HepG2 (cell line): ENCODE measurements around the gene GRK4. TPM values are rescaled to one million over a fixed set of nuclear protein-coding genes. Genes with fewer than 3 reads are reported as not detected.

ENCODE experiments used
- CC2D1A ChIP-seq: sonication (generic); formaldehyde crosslinking; IDR thresholded peaks from 2 replicates; pipeline ENCODE4 v1.8.1; 2023; ENCODE audit warnings: mild to moderate bottlenecking, missing genetic modification reagents
- CSRNP2 ChIP-seq: sonication (generic); formaldehyde crosslinking; conservative IDR thresholded peaks from 2 replicates; pipeline ENCODE4 v1.8.0; 2022; ENCODE audit warnings: low read depth, missing genetic modification reagents
- FOXA1 ChIP-seq, 2 experiments: fragments of 450-650 bp in 1 of 2; sonication (generic) in 1 of 2; formaldehyde crosslinking in 1 of 2; IDR thresholded peaks; 2 replicates each; pipeline versions ENCODE4 v1.4.0 to v1.6.1; 2016 to 2020; ENCODE audit warnings: missing genetic modification reagents in 1 of 2
- GPBP1L1 ChIP-seq: sonication (generic); formaldehyde crosslinking; IDR thresholded peaks from 2 replicates; pipeline ENCODE4 v1.5.0; 2020; ENCODE audit warnings: mild to moderate bottlenecking, missing genetic modification reagents
- IRF9 ChIP-seq: sonication (generic); formaldehyde crosslinking; IDR thresholded peaks from 2 replicates; pipeline ENCODE4 v1.8.0; 2022; ENCODE audit warnings: missing genetic modification reagents, mild to moderate bottlenecking, borderline replicate concordance
- MNT ChIP-seq: fragments of 450-650 bp; IDR thresholded peaks from 2 replicates; pipeline ENCODE4 v1.6.1; 2016
- MTERF4 ChIP-seq: sonication (generic); formaldehyde crosslinking; IDR thresholded peaks from 2 replicates; pipeline ENCODE4 v1.8.0; 2023; ENCODE audit warnings: mild to moderate bottlenecking, missing genetic modification reagents
- SP1 ChIP-seq, 2 experiments: fragments of 450-650 bp in 1 of 2; sonication (generic) in 1 of 2; formaldehyde crosslinking in 1 of 2; IDR thresholded peaks; 2 replicates each; pipeline versions ENCODE4 v1.4.0 to v1.6.1; 2016 to 2020; ENCODE audit warnings: missing genetic modification reagents in 1 of 2
- THRA ChIP-seq: sonication (generic); formaldehyde crosslinking; IDR thresholded peaks from 2 replicates; pipeline ENCODE4 v1.4.0; 2020; ENCODE audit warnings: missing genetic modification reagents, borderline replicate concordance
- UBTF ChIP-seq: sonication (generic); formaldehyde crosslinking; IDR thresholded peaks from 2 replicates; pipeline ENCODE4 v1.4.0; 2020; ENCODE audit warnings: mild to moderate bottlenecking, missing genetic modification reagents
- ZBTB7A ChIP-seq: sonication (generic); formaldehyde crosslinking; IDR thresholded peaks from 2 replicates; pipeline ENCODE4 v1.8.0; 2022; ENCODE audit warnings: mild to moderate bottlenecking, missing genetic modification reagents
- ZNF331 ChIP-seq: sonication (generic); formaldehyde crosslinking; IDR thresholded peaks from 2 replicates; pipeline ENCODE4 v1.4.0; 2020; ENCODE audit warnings: missing genetic modification reagents
- ZNF569 ChIP-seq: sonication (generic); formaldehyde crosslinking; IDR thresholded peaks from 2 replicates; pipeline ENCODE4 v1.5.0; 2020; ENCODE audit warnings: mild to moderate bottlenecking, missing genetic modification reagents, moderate library complexity, borderline replicate concordance
- ZNF740 ChIP-seq: sonication (generic); formaldehyde crosslinking; IDR thresholded peaks from 2 replicates; pipeline ENCODE4 v1.4.0; 2020; ENCODE audit warnings: missing genetic modification reagents
- ZNF781 ChIP-seq: sonication (generic); formaldehyde crosslinking; IDR thresholded peaks from 2 replicates; pipeline ENCODE4 v1.5.1; 2020; ENCODE audit warnings: borderline replicate concordance, mild to moderate bottlenecking, missing genetic modification reagents; ENCODE audit errors: not compliant biosample characterization
- ZSCAN31 ChIP-seq: sonication (generic); formaldehyde crosslinking; IDR thresholded peaks from 2 replicates; pipeline ENCODE4 v1.5.0; 2020; ENCODE audit warnings: low read depth, mild to moderate bottlenecking, missing genetic modification reagents
- polyA plus RNA-seq, 8 experiments: library from polyadenylated mRNA; depleted of rRNA in 3 of 8; stranded (reverse) in 7 of 8; unstranded in 1 of 8; fragments of >200 nt; fragmentation: Illumina TruSeq in 4 of 8; extraction: Trizol in 4 of 8; gene quantifications; 2 replicates each; pipeline versions ENCODE4 v1.2.1 to v1.2.3, GENCODE V29; 2011 to 2016; ENCODE audit warnings: low read depth in 4 of 8, missing spikeins in 1 of 8, mixed read lengths in 1 of 8; ENCODE audit not compliant: insufficient read depth in 1 of 8
- total RNA-seq, 5 experiments: library from RNA; depleted of rRNA; stranded (reverse); fragments of >200 nt; fragmentation: Illumina TruSeq; extraction: Trizol; gene quantifications; 2 replicates each; pipeline ENCODE4 v1.2.3, GENCODE V29; 2016; ENCODE audit warnings: low read depth in 1 of 5

Gene GRK4
- total and polyA plus RNA-seq, 2 of the 13 experiments (the other 11 are each of a cell fraction or from before 2014, with no cell fraction given), result 1.8 to 2.0 TPM

- TF ChIP-seq MNT (peak; percentile 52), GPBP1L1 (CRISPR knock-in tag) (no peak), ZNF569 (no peak), ZNF331 (CRISPR knock-in tag) (0 out of 2 replicates have a peak, but pooled peaks have one; percentile 15), THRA (CRISPR knock-in tag) (no peak), FOXA1 (IDR thresholded peaks at IDR 0.05) (no peak), FOXA1 (CRISPR knock-in tag; IDR thresholded peaks at IDR 0.05) (no peak), UBTF (CRISPR knock-in tag) (peak; percentile 31; the same call in 1 of the 2 replicates), SP1 (IDR thresholded peaks at IDR 0.05) (peak; percentile 95), SP1 (CRISPR knock-in tag; IDR thresholded peaks at IDR 0.05) (peak; percentile 87), CC2D1A (CRISPR knock-in tag) (no peak), IRF9 (CRISPR knock-in tag) (no peak; the same call in 1 of the 2 replicates), ZBTB7A (CRISPR knock-in tag) (no peak), ZNF781 (CRISPR knock-in tag) (no peak), ZNF740 (CRISPR knock-in tag) (no peak), CSRNP2 (peak; percentile 59; the same call in 1 of the 2 replicates), ZSCAN31 (CRISPR knock-in tag) (no peak), MTERF4 (CRISPR knock-in tag) (no peak)
Observed at GRCh38 chr4:3074078-3074845, 110.9 kb downstream of the GRK4 start, which contains the start of the genes HTT and HTT-AS (continued).
